WTC11 (cell line): ENCODE data around the gene TMC5. TPM values are rescaled to one million over a fixed set of nuclear protein-coding genes. Genes with fewer than 3 reads are reported as not detected.

Experiments
- ATAC-seq: fragments of 200-7000 bp; cut with Tn5 transposase; 2 replicates; pipeline ENCODE4 v1.10.0; 2021; ENCODE audit warnings: mild to moderate bottlenecking, moderate library complexity
- CTCF ChIA-PET: fragments of 300-600 bp; sonication (Branson Sonifier 250); formaldehyde crosslinking; loops from one replicate; lab custom pipeline; 2021; ENCODE audit warnings: antibody characterized with exemption; lab: Charles Lee
- POLR2A ChIA-PET: fragments of 350-600 bp; sonication (Branson Sonifier 250); formaldehyde crosslinking; loops from one replicate; lab custom pipeline; 2021; ENCODE audit warnings: antibody characterized with exemption; lab: Charles Lee
- DNase-seq: peaks from one replicate; pipeline ENCODE4 v3.0.0; 2021; ENCODE audit warnings: low spot score
- H3K27ac Mint-ChIP-seq: 2 replicates; pipeline ENCODE4 v1.8.0; 2021; ENCODE audit warnings: mixed read lengths
- H3K27me3 Mint-ChIP-seq: 2 replicates; pipeline ENCODE4 v1.8.0; 2021; ENCODE audit warnings: low read depth, mild to moderate bottlenecking, moderate library complexity, mixed read lengths
- H3K36me3 Mint-ChIP-seq: 2 replicates; pipeline ENCODE4 v1.8.0; 2021; ENCODE audit warnings: mixed read lengths
- H3K4me1 Mint-ChIP-seq: 2 replicates; pipeline ENCODE4 v1.8.0; 2022; ENCODE audit warnings: mixed read lengths
- H3K4me3 Mint-ChIP-seq: 2 replicates; pipeline ENCODE4 v1.8.0; 2021; ENCODE audit warnings: mild to moderate bottlenecking, moderate library complexity, mixed read lengths
- H3K9me3 Mint-ChIP-seq: 2 replicates; pipeline ENCODE4 v1.8.0; 2021; ENCODE audit warnings: mixed read lengths
- AR ChIP-seq: fragments of 250-450 bp; sonication (Bioruptor Pico); IDR thresholded peaks from 2 replicates; pipeline ENCODE4 v1.9.0; 2021; ENCODE audit warnings: mild to moderate bottlenecking
- ATF3 ChIP-seq: sonication (generic); formaldehyde crosslinking; conservative IDR thresholded peaks from 2 replicates; pipeline ENCODE4 v1.8.1; 2022; ENCODE audit warnings: mild to moderate bottlenecking, missing genetic modification reagents
- E2F1 ChIP-seq: sonication (generic); formaldehyde crosslinking; IDR thresholded peaks from 2 replicates; pipeline ENCODE4 v1.8.0; 2022; ENCODE audit warnings: mild to moderate bottlenecking, missing genetic modification reagents
- E2F4 ChIP-seq: sonication (generic); formaldehyde crosslinking; IDR thresholded peaks from 2 replicates; pipeline ENCODE4 v1.8.1; 2022; ENCODE audit warnings: low read depth, mild to moderate bottlenecking, moderate library complexity, missing genetic modification reagents, borderline replicate concordance
- E2F5 ChIP-seq: sonication (generic); formaldehyde crosslinking; IDR thresholded peaks from 2 replicates; pipeline ENCODE4 v1.8.1; 2022; ENCODE audit warnings: mild to moderate bottlenecking, moderate library complexity, missing genetic modification reagents
- ESRRA ChIP-seq: sonication (generic); formaldehyde crosslinking; IDR thresholded peaks from 2 replicates; pipeline ENCODE4 v1.8.1; 2022; ENCODE audit warnings: mild to moderate bottlenecking, missing genetic modification reagents, borderline replicate concordance
- FOXJ3 ChIP-seq: sonication (generic); formaldehyde crosslinking; IDR thresholded peaks from 2 replicates; pipeline ENCODE4 v1.9.0; 2021; ENCODE audit warnings: missing genetic modification reagents, mild to moderate bottlenecking, borderline replicate concordance
- FOXP1 ChIP-seq: sonication (generic); formaldehyde crosslinking; IDR thresholded peaks from 2 replicates; pipeline ENCODE4 v1.8.0; 2022; ENCODE audit warnings: missing genetic modification reagents, mild to moderate bottlenecking, moderate library complexity, borderline replicate concordance
- GABPB1 ChIP-seq: sonication (generic); formaldehyde crosslinking; IDR thresholded peaks from 2 replicates; pipeline ENCODE4 v1.8.1; 2023; ENCODE audit warnings: mild to moderate bottlenecking, missing genetic modification reagents
- HMGXB4 ChIP-seq: sonication (generic); formaldehyde crosslinking; IDR thresholded peaks from 2 replicates; pipeline ENCODE4 v1.8.1; 2023; ENCODE audit warnings: mild to moderate bottlenecking, moderate library complexity, missing genetic modification reagents
- MLX ChIP-seq: sonication (generic); formaldehyde crosslinking; IDR thresholded peaks from 2 replicates; pipeline ENCODE4 v1.8.1; 2023; ENCODE audit warnings: mild to moderate bottlenecking, missing genetic modification reagents, moderate library complexity
- NFATC4 ChIP-seq: fragments of 250-450 bp; sonication (Bioruptor Pico); IDR thresholded peaks from 2 replicates; pipeline ENCODE4 v1.9.0; 2021; ENCODE audit warnings: mild to moderate bottlenecking
- NR1H2 ChIP-seq: sonication (generic); formaldehyde crosslinking; IDR thresholded peaks from 2 replicates; pipeline ENCODE4 v1.9.0; 2021; ENCODE audit warnings: mild to moderate bottlenecking, moderate library complexity, missing genetic modification reagents
- NR3C1 ChIP-seq: sonication (generic); formaldehyde crosslinking; conservative IDR thresholded peaks from 2 replicates; pipeline ENCODE4 v1.8.1; 2023; ENCODE audit warnings: low read depth, mild to moderate bottlenecking, missing genetic modification reagents
- PREB ChIP-seq: sonication (generic); formaldehyde crosslinking; IDR thresholded peaks from 2 replicates; pipeline ENCODE4 v1.8.1; 2022; ENCODE audit warnings: mild to moderate bottlenecking, missing genetic modification reagents, moderate library complexity, borderline replicate concordance
- RORB ChIP-seq: fragments of 250-450 bp; sonication (Bioruptor Pico); IDR thresholded peaks from 2 replicates; pipeline ENCODE4 v1.9.0; 2021; ENCODE audit warnings: mild to moderate bottlenecking
- USF2 ChIP-seq: sonication (generic); formaldehyde crosslinking; IDR thresholded peaks from 2 replicates; pipeline ENCODE4 v1.8.1; 2023; ENCODE audit warnings: mild to moderate bottlenecking, missing genetic modification reagents, moderate library complexity
- ZNF416 ChIP-seq: fragments of 250-450 bp; sonication (Bioruptor Pico); IDR thresholded peaks from 2 replicates; pipeline ENCODE4 v1.9.0; 2021; ENCODE audit warnings: mild to moderate bottlenecking, inconsistent platforms
- ZNF425 ChIP-seq: fragments of 250-450 bp; sonication (Bioruptor Pico); conservative IDR thresholded peaks from 2 replicates; pipeline ENCODE4 v1.9.0; 2021; ENCODE audit warnings: mild to moderate bottlenecking
- ZNF671 ChIP-seq: fragments of 250-450 bp; sonication (Bioruptor Pico); IDR thresholded peaks from 2 replicates; pipeline ENCODE4 v1.8.0; 2021; ENCODE audit warnings: mild to moderate bottlenecking
- total RNA-seq: library from RNA; stranded (reverse); gene quantifications from 3 replicates; pipeline ENCODE4 v1.2.3, GENCODE V29; 2021

The TMC5 gene
- total RNA-seq, 1 experiment from 2014 or later = 3.1 TPM

- TF ChIP-seq ATF3 (CRISPR knock-in tag) (no peak), PREB (CRISPR knock-in tag) (no peak), E2F5 (CRISPR knock-in tag) (no peak), HMGXB4 (CRISPR knock-in tag) (no peak), E2F1 (no peak)
- TF ChIP-seq, all 79 proteins: peak for 0
Observed at GRCh38 chr16:19479302-19479721, 61.6 kb downstream of the TMC5 start (continued).

GRCh38 chr16:19481296-19481695 is 63.6 kb downstream of the TMC5 start:
- H3K9me3 Mint-ChIP-seq = peaks cover 8% of the 10 kb centered on the region; the same call in 1 of the 2 replicates
- CTCF ChIA-PET = no interaction called here
- TF ChIP-seq FOXJ3 (CRISPR knock-in tag) (no peak), ZNF425 (CRISPR knock-in tag) (no peak), NFATC4 (CRISPR knock-in tag) (no peak), USF2 (no peak), GABPB1 (CRISPR knock-in tag) (no peak), AR (CRISPR knock-in tag) (no peak), E2F4 (CRISPR knock-in tag) (no peak), NR3C1 (CRISPR knock-in tag) (no peak), ZNF671 (no peak), ESRRA (CRISPR knock-in tag) (no peak), RORB (no peak), FOXP1 (CRISPR knock-in tag) (no peak), MLX (CRISPR knock-in tag) (no peak), NR1H2 (no peak), ZNF416 (CRISPR knock-in tag) (no peak)

More at GRCh38 chr16:19481296-19481695, 63.6 kb downstream of the TMC5 start:
- H3K27me3 Mint-ChIP-seq = 0 out of 2 replicates have a peak, but pooled peaks cover 6% of the 10 kb centered on the region
- POLR2A ChIA-PET = no interaction called here
- no peak for ATAC-seq
- 0 out of 2 replicates have a peak, but pooled peaks cover 11% of the 10 kb centered on the region for H3K4me1 Mint-ChIP-seq
- H3K27ac Mint-ChIP-seq = no peak overlapping the region
- DNase-seq = no peak
- no peak overlapping the region for H3K4me3 Mint-ChIP-seq
- 0 out of 2 replicates have a peak, but pooled peaks cover 5% of the 10 kb centered on the region for H3K36me3 Mint-ChIP-seq
